Renal cortex interstitium (tissue), 11 donors: ENCODE measurements around the gene IFI27. TPM values are rescaled to one million over a fixed set of nuclear protein-coding genes. Genes with fewer than 3 reads are reported as not detected.

ENCODE experiments used
- DNase-seq, 11 donors: peaks; one replicate each; pipeline ENCODE4 v3.0.0-alpha.2; 2013; ENCODE audit warnings: low read depth in 9 of 11, low spot score in 4 of 11; ENCODE audit errors: extremely low read depth in 1 of 11
- polyA plus RNA-seq, 3 donors: library from polyadenylated mRNA; unstranded; fragments of 120-200 nt; gene quantifications; one replicate each; pipeline ENCODE4 v1.2.1, GENCODE V29; 2013; ENCODE audit not compliant: insufficient read length in 3 of 3

The IFI27 gene
- polyA plus RNA-seq, 3 donors: 5.0 to 15.4 (median 6.5) TPM

DNA sequence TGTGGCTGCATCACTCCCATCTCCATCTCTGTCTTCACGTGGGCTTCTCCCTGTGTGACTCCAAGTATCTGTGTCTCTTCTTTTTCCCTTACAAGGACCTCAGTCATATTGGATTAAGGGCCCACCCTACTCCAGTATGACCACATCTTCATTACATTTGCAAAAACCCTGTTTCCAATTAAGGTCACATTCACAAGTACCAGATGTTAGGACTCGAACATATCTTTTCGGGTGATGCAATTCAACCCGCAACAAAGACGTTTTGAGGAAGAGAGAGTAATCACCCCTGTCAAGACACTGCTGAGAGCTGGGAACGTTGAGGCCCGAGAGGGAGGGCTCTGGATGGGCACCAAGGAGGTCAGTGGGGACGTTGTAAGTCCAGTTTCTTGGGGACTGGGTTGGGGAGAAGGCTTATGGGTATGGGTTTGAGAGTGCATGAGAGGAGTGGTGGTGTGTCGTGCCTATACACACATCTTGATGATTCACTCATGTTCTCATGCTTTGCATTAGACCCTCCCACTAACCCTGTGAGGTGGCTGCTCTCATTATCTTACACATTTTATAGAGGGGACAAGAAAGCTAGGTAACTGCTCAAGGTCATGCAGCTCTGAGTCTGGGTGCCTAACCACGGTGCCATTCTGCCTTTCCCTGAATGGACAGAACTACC lies 12.1 kb upstream of the IFI27 start:
- DNase-seq: no peak

DNA sequence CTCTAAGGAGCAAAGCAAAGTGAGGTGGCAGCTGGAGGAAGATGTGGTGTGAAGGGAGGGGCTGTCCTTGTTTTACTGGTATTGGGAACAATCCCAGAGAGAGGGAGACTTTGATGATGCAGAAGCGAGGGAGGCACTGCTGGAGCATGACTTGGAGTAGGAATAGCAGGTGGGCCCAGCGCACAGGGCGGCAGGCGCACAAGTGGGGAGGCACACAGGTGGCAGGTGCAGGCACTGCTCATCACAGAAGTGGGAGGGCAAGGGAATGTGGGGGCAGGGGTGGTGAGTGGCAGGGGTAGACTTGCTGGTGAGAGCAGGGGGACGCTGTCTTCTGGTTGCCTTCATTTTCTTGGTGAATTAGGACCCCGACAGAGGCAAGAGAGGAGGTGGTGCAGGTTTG lies 11.5 kb upstream of the IFI27 start:
- DNase-seq: no peak

DNA sequence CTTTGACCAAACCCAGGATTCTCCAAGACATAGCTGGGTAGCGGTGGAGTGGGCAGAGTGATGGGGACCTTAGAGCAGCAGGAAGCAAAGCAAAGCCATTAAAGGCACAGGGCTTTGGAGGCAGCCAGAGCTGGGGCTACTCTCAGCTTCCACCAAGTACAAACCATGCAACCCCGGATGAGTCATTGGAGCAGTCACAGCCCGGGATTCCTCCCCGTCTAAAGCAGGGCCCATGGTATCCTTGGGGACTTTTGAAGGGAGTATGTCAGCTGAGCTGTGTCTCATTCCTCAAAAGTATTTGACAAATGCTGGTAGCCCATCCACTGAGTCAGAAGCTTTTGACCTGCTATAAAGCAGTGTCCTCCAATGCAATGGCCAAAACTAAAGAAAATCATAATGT lies 9.7 kb upstream of the IFI27 start:
- DNase-seq: no peak

DNA sequence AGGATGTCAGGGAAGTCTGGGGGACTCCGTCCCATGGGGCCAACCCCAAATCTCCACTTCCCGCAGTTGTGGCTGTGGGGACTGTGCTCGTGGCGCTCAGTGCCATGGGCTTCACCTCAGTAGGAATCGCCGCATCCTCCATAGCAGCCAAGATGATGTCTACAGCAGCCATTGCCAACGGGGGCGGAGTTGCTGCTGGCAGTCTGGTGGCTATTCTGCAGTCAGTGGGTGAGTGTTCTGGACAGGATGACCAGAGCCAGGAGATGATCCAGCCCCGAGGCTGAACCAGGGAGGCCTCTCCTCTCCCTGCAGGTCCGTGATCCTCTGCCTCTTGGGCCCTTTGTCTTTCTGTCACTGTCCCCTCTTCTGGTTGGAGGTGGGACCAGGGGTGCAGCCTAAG lies 8.8 kb upstream of the IFI27 start:
- no peak for DNase-seq

DNA sequence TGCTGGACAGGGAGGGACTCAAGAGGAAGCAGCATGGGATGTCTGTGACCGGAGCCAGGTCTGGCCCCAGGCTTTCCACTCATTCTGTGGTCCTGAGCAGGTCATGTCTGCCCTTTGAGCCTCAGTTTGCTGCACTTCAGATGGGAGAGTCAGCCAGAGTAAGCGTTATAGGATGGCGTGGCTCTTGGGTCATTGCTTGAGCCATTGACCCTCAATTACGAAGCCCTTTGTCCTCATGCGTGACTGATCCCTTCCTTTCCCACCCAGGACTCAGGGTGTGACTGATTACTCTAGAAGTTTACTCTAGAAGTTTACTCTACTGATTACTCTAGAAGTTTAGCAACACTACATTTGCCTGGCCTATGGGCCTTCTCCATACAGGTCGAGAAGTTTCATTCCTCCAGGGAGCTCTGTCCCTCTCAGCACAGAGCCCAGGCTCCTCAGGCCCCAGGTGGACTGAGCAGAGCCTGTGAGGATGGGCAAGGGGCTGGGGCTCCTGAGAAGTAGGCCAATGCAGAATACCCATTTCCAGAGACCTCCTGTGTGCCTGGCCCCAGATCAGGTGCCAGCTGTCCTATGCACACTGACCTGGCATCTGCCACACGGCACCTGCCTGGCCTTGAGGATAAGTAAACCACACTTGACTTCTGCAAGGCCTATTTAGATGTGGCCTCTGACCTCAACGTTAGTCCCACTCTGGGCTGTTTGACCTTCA lies 7.6 kb upstream of the IFI27 start:
- no peak for DNase-seq

DNA sequence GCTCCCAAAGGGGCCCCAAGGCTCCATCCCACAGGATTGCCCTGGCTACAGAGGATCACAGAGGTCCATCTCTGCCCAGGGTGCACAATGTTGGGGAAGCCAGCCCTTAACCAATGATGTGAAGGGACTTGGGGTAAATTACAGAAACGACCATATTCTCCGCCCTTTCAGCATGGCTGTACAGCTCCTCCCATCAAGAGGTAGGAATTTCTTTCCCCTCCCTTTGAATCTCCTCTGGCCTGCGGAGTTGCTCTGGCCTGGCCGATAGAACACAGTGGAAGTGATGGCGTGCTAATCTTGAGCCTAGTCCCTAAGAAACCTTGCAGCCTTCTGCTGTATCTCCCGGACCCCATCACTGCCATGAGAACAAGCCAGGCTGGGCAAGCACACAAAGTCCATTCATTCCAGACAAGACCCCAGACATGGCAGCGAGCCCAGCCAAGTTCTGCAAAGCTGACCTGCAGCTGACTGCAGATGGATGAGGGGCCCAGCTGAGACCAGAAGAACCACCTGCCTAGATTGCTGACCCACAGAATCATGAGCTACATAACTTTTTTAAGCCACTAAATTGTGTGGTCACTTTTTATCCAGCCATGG lies 6.9 kb upstream of the IFI27 start:
- DNase-seq: no peak

DNA sequence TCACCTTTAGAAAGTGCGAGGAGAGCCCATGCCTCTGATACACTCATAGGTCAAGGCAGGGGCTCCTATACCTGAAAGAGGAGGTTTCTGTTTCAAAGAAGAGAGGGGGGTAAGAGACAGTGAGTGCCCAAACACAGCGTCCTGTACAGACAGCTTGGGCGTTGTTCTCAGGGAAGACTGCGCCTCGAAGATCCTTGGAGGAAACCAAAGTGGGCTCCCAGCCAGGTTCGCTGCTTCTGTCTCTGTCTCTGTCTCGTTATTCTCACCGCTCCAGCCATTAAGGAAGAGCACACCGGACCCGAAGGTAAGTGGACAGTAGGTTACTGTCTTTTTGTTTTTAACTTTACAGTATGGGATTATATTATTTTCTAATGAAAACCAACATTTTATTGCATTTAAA lies 5.8 kb upstream of the IFI27 start:
- DNase-seq: no peak

DNA sequence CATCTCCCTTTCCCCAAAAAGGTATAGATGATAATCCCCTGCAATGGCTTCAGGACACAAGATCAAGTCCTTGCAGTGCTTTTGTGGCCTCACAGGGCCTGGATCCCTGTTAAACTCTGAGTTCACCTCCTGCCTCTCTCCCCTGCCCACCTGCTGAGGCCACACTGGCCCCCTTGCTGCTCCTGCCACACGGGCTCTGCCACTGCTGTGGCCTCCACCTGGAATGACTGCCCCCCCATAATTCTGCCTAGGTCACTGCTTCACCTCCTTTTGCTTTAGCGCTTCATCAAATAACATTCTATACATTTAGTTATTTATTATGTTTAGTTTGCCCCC lies 653 bp upstream of the IFI27 start:
- DNase-seq: no peak

DNA sequence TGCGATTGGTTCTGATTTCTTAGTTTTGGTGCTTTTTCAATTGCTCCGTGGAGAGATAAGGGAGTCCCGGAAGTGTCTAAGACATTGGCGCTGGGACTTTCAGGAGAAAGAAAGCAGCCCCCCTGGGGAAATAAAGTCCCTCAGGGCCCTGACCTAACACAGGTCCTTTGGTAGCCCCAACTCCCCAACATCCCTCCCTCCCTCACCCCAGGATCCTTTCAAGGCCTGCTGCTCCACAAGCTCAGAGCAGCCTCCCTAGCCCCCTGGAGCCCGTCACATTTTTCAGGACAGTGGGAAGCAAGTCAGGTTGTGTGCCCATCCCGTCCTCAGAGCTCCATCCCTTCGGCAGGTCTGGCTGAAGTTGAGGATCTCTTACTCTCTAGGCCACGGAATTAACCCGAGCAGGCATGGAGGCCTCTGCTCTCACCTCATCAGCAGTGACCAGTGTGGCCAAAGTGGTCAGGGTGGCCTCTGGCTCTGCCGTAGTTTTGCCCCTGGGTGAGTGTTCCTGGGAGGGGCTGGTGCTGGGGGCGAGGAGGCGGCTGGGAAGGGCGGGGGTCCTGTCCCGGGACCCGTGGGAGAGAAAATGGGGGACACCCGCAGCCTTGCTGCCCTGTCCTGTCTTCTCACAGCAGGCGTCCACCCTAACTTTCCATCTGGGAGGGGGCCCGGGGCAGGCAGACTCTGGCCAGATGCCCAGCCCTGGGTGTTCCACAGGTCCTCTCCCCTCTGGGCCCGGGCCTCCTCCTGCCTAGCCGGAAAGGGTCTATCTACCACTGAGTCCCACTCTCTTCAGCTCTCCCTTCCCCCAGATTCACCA lies 950 bp downstream of the IFI27 start:
- no peak for DNase-seq

DNA sequence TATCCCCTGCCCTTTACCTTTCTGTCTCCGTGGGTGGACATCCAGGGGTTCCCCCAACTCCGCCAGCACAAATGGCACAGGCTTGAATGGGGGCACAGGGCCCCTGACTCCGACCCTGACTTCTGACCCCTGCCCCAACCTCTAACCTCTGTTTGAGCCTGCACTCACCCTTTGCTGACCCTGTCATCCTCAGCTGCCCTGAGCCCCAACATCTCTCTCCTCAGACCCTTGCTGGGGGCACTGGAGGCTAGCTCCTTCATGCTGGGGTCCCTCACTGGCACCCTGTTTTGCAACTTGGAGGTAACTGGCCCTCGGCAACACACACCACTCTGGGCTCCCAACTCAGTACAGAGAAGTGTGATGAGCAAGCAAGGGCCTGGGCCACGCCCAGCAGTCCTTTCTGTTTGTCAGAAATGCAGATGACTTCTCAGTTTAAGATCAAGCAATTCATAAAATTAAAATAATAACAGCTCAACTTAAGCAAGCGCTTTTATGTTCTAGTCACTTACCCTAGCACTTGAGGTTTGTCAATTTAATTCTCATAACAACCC lies 2.1 kb downstream of the IFI27 start:
- DNase-seq: no peak

DNA sequence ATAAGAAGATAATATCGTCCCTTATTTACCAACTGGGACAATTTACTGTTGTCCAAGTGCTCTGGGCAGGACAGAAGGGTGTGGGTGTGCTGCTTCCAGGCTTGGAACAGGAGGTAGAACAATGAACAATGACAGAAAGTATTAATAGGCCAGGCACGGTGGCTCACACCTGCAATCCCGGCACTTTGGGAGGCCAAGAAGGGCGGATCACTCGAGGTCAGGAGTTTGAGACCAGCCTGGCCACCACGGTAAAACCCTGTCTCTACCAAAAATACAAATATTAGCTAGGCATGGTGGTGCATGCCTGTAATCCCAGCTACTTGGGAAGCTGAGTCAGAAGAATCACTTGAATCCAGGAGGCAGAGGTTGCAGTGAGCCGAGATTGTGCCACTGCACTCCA lies 2.5 kb downstream of the IFI27 start:
- DNase-seq: no peak

DNA sequence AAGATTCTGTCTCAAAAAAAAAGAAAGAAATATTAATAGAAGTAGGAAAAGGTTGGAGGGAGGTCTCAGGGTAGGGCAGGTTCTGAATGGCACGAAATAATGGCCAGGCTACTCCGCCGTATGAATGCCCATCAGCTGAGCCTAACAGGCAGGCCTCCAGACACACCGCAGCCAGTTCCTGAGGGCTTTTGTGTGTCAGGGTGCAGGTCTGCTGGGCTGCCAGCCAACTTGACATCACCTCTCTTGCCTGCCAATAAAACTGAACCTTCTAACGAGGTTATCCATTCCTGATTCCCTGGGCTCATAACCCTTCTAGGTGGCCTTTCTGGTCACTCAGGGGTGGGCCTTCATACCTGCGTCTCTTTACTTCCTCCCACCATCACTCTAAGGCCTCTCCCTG lies 3.0 kb downstream of the IFI27 start:
- DNase-seq: no peak

DNA sequence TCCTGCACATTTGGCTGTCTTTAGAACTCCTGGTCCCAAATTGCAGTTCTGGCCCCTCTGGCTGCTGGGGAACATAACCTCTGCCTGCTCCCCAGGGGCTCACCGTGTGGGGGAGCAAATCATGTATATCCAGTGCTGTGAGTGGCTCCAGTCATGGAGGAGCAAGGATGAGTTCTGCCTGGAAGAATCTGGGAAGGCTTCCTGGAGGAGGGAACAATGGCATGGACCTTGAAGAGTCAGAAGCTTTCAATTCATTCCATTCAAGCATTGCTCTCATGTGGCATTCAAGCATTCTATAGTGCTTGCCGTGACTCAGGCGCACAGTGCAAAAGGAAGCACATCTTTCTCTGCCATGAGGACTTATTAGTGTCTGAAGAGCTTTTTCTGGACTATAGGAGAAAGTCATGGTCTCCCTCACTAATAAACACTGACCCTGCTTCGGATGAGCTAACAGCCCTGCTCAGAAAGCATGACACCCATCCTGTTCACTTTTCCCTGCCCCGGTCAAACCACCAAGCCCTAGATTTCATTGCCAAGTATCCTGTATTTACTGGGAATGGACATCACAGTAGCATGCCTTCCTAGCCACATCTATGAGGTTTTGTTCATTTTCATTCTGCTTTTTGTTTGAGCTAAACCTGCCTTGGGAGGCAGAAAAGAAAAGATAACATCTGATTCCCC lies 3.5 kb downstream of the IFI27 start:
- no peak for DNase-seq

DNA sequence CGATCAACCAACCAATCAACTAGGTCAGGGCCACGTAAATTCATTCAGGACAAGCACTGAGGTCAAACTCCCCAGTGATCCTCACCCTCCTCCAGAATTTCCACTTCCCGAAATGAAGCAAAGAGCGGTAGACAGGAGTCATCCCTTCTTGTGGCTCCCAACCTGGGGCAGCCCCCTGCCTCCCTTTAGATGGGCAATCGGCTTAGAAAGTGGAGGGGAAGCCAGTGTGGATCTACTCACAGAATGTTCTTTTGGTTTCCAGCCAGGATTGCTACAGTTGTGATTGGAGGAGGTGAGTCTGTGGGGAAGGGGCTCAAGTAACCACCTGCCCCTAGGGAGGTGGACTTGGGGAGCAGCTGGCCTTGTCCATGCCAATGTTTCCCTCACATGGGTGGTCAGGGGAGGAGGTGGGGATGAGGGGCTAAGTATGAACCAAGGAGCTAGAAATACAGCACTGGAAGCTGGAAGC lies 4.1 kb downstream of the IFI27 start:
- no peak for DNase-seq

DNA sequence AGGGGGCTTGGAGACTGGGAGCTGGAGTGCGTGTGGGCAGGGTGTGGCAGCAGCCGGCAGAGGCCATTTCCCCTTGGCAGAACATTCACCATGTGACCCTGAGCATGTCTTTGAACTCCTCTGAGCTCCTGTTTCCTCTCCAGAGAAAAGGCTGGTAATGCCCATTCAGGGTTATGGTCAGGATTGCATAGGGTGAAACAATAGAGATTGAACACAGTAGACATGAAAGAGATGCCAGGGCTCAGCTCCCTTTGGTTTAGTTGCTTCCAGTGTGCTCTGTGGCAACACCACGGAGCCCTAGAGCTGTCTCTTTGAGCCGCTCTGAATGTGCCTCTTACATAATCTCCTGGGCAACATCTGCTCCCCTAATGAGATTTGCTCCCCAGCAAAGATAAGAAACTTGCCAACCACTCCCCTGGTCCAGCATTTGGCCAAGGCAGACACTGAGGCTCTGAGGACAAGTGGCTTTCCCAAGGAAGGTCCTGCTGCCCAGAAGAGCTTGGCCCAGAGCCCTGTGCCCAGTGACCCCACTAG lies 4.6 kb downstream of the IFI27 start:
- DNase-seq: no peak

DNA sequence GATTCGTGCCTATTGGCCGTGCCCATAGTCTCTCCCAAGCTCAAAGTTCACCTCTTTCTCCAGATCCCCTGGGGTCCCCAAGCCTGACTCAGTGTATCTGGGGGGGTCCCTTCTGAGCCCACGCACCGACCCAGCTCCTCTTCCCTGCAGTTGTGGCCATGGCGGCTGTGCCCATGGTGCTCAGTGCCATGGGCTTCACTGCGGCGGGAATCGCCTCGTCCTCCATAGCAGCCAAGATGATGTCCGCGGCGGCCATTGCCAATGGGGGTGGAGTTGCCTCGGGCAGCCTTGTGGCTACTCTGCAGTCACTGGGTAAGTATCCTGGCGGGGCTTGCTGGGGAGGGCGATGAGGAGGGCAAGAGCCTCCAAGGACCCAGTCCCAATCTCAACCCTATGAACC lies 5.1 kb downstream of the IFI27 start:
- no peak for DNase-seq

DNA sequence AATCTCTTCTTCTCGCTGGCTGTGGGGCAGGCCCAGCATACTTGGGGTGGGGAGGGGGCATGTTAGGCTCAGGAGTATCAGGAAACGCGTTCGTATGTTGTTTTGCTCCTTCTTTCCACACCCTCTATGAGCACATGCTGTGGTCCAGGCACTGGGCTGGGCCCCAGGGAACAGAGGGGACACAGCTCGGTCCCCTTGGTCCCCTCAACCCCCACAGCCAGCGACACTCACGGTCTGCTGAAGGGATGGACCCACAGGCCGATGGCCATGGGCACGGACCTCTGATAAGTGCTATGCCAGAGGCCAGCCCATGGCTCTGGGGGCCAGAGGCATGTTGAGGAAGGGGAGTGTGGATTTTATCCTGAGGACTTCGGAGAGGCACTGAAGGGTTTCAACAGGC lies 6.2 kb downstream of the IFI27 start:
- no peak for DNase-seq

DNA sequence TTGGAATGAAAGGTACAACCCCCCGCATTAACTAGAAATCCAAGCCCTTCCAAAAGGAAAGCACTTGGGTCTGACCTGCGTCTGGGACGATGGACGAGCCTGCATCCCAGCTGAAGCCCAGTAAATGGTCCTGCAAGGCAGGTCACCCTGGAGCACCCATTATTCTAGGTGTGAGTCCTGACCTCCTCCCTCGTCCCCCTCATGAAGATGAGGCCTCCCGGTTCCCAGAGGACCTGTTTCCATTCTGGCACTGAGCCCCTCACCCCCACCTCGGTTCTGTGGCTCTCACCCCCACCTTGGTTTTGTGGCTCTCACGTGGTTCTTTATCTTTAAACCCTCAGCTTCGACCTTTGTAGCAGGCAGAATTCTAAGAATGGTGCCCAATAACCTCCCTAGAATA lies 7.3 kb downstream of the IFI27 start:
- DNase-seq: no peak

DNA sequence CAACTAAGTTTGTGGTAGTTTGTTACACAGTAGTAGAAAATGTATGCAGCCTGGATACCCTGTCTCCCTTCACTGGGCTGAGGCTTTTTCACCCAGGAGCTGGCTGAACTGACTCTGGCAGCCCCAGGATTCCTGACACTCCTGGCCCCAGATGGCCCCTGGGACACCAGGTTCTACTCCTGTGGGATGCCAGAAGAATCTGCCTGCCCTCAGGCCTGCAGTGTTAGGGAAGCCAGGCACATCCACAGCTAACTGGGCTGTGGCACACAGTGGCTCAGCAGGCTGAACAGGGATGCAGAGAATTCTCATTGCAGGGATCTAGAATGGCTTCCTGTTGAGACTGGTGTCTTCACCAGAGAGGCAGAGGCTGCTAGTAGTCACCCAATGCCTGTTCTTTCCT lies 8.5 kb downstream of the IFI27 start:
- DNase-seq: no peak
